Ovary (tissue), 9 donors: Measurements from ENCODE around the gene AIF1L. TPM values are rescaled to one million over a fixed set of nuclear protein-coding genes. Genes with fewer than 3 reads are reported as not detected.

Experiments
- DNase-seq, 5 donors: peaks; one replicate each; pipeline ENCODE4 v3.0.0-alpha.2; 2019 to 2020
- H3K27ac ChIP-seq, 2 donors: fragments of 200-600 bp; one replicate each; pipeline versions ENCODE4 v1.5.1 to v1.8.0; 2019 to 2022
- H3K27me3 ChIP-seq: fragments of 200-600 bp; one replicate; pipeline ENCODE4 v1.8.0; 2022
- H3K36me3 ChIP-seq: fragments of 200-600 bp; sonication (generic); one replicate; pipeline ENCODE4 v1.5.1; 2019
- H3K4me1 ChIP-seq: one replicate; pipeline ENCODE4 v1.8.1; 2013; ENCODE audit warnings: mild to moderate bottlenecking, moderate library complexity; ENCODE audit not compliant: insufficient read depth
- H3K4me3 ChIP-seq: fragments of 200-600 bp; sonication (generic); one replicate; pipeline ENCODE4 v1.5.1; 2017
- H3K9me3 ChIP-seq, 2 donors: fragments of 200-600 bp in 1 of 2; sonication (generic) in 1 of 2; one replicate each; pipeline versions ENCODE4 v1.5.1 to v1.8.1; 2013 to 2019; ENCODE audit warnings: mild to moderate bottlenecking in 1 of 2, moderate library complexity in 1 of 2
- CTCF ChIP-seq, 3 donors: fragments of 450-650 bp in 2 of 3; fragments of 200-600 bp in 1 of 3; IDR thresholded peaks; one replicate each; pipeline versions ENCODE4 v1.5.1 to v1.8.0; 2016 to 2022; ENCODE audit warnings: antibody characterized with exemption in 3 of 3, mild to moderate bottlenecking in 1 of 3
- EP300 ChIP-seq: sonication (generic); formaldehyde crosslinking; IDR thresholded peaks from one replicate; pipeline ENCODE4 v1.6.1; 2017; ENCODE audit warnings: antibody characterized with exemption
- POLR2A ChIP-seq: fragments of 450-650 bp; IDR thresholded peaks from one replicate; pipeline ENCODE4 v1.6.1; 2017; ENCODE audit warnings: antibody characterized with exemption, mild to moderate bottlenecking, moderate library complexity
- WGBS, 3 donors: extraction: QIAGEN DNeasy Blood & Tissue Kit in 1 of 3; methylation state at CpG; one replicate each; pipeline versions ENCODE4 v1.1.5 to v1.1.7; 2013 to 2017; 5-methylcytosine and 5-hydroxymethylcytosine counted together
- intact Hi-C, 4 donors: fragments of 100-400 bp; cut with DNase I; formaldehyde crosslinking; loops; one replicate each; pipeline versions ENCODE4 v1.11.0 to v1.15.1; 2022 to 2023
- polyA plus RNA-seq, 2 donors: library from polyadenylated mRNA; stranded (reverse); fragments of 200-250 nt in 1 of 2; fragments of 350-450 nt in 1 of 2; fragmentation: Illumina TruSeq in 1 of 2; extraction: RNeasy Lipid Tissue Mini Kit (QIAGEN cat#74804) in 1 of 2; gene quantifications; one replicate each; pipeline ENCODE4 v1.2.3, GENCODE V29; 2013 to 2014
- total RNA-seq, 7 donors: library from RNA; depleted of rRNA in 2 of 7; stranded (reverse); fragments of >200 nt in 2 of 7; fragmentation: NEBNext Ultra II Directional in 3 of 7; extraction: Animal tissue kit (Norgen Biotek cat#: 25700) in 3 of 7; gene quantifications; one replicate each; pipeline versions ENCODE4 v1.1.0 to v1.2.4, GENCODE V29; 2016 to 2023
- donor health status: DM: no; HTN: no; CAD: no; lungs with moderate emphysema.
- donor health status: DM: no; HTN: no; CAD: no.
- donor health status: Bipolar disorder and iron deficiency.
- donor health status: DM: yes; HTN: yes; CAD: no.
- donor health status: DM: no; HTN: no; CAD: no.
- donor health status: DM: yes; HTN: yes; CAD: no.

Gene AIF1L
- total and polyA plus RNA-seq, 9 donors: 2.4 to 35.6 (median 6.3) TPM

DNA sequence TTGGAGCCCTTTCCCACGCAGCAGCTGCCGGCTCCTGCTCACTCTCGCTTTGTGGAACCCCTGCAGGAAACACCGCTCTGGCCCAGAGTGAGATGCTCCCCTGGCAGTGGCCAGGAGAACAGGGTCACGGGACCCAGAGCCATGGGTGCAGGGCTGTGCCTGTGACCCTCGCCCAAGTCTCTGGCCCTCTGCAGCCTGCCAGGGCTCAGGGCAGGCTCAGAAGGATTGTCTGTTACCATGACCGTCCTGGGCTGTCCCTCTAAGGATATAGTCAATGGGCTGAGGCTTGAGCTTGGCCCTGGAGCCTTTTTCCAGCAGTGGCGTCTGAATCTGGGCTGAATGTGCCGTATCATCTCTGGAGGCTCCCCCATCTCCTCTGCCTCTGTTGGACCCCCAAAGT, 28.7 kb upstream of the AIF1L start:
- WGBS, 3 donors: 58 to 64% (median 58%) methylated on average over 9 of the region's 9 CpGs
- H3K36me3 ChIP-seq: no peaks in the 10 kb centered on the region
- TF ChIP-seq CTCF (IDR thresholded peaks at IDR 0.05) (no peak), POLR2A (no peak), EP300 (no peak)
- intact Hi-C loops: loop anchor here in 1 of 4 donors (10.0 kb wide), 1 partner anchor 267 kb away; no protein-coding TSS in a partner anchor
- H3K9me3 ChIP-seq: no peaks in the 10 kb centered on the region
- H3K4me3 ChIP-seq: no peak overlapping the region
- no peak for DNase-seq
- no peaks in the 10 kb centered on the region for H3K27me3 ChIP-seq
- H3K27ac ChIP-seq: no peak overlapping the region
- H3K4me1 ChIP-seq: no peaks in the 10 kb centered on the region

DNA sequence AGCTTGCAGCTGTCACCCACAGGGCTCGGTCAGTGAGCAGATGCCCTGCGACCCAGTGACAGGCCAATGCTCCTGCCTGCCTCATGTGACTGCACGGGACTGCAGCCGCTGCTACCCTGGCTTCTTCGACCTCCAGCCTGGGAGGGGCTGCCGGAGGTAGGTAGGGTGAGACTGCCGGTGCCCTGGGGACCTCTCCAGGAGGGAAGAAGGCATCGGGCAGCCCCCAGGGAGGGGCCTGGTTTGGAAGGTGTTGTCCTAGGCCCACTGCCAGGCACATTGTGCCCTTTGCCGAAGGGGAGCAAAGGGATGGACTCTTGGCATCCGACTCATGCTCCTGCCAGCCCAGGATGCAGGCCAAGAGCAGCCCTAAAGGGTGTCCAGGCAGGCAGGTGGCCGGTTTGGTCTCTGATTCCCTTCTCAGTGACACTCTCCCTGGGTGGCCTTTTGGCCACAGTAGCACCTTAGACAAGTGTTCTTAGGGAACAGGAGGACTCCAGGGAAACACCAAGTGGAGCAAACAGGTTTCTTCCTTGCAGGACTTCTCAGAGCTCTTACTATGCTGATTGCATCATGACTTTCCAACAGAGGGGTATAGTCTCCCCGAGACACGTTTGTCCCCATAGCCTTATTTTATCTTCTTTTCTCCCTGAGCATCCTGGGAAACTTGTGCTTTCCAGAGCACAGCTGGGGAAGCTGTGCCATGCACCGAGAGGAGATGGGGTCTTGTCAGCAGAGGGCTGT, 28.1 kb upstream of the AIF1L start:
- Histone ChIP-seq H3K27me3 (no peaks in the 10 kb centered on the region), H3K36me3 (no peaks in the 10 kb centered on the region), H3K9me3 (no peaks in the 10 kb centered on the region), H3K4me1 (no peaks in the 10 kb centered on the region), H3K27ac (no peak overlapping the region), H3K4me3 (no peak overlapping the region)
- 60 to 75% (median 60%) methylated on average over 8 to 14 of the region's 14 CpGs for WGBS, 3 donors
- TF ChIP-seq CTCF (IDR thresholded peaks at IDR 0.05) (no peak), EP300 (no peak), POLR2A (no peak)
- intact Hi-C loops: loop anchor here in 1 of 4 donors (10.0 kb wide), 1 partner anchor 267 kb away; no protein-coding TSS in a partner anchor
- DNase-seq: no peak

- intact Hi-C loops: loop anchor here in 1 of 4 donors (10.0 kb wide), 1 partner anchor 265 kb away; no protein-coding TSS in a partner anchor
- 89 to 90% (median 89%) methylated on average over 15 of the region's 15 CpGs for WGBS, 3 donors
- H3K9me3 ChIP-seq: no peaks in the 10 kb centered on the region
Observed at GRCh38 chr9:131069699-131070098, 26.6 kb upstream of the AIF1L start.

More at GRCh38 chr9:131069699-131070098, 26.6 kb upstream of the AIF1L start:
- Histone ChIP-seq H3K4me1 (no peaks in the 10 kb centered on the region), H3K27me3 (no peaks in the 10 kb centered on the region), H3K36me3 (no peaks in the 10 kb centered on the region), H3K27ac (no peak overlapping the region), H3K4me3 (no peak overlapping the region)
- TF ChIP-seq EP300 (no peak), CTCF (IDR thresholded peaks at IDR 0.05) (no peak), POLR2A (no peak)
- DNase-seq: no peak
